GM08714 (cell line): ENCODE measurements around the gene ITCH.
"Not testable (repeated sequence)": the region's sequence is repeated elsewhere in the genome, so short reads cannot be mapped to it uniquely, and the experiment has no call there.

Source experiments
- H3K4me3 ChIP-seq: fragments of 200-500 bp; sonication (Bioruptor generic); 2 replicates; pipeline ENCODE4 v1.5.1; 2014; ENCODE audit warnings: mild to moderate bottlenecking, low read length, inconsistent platforms
- ZNF274 ChIP-seq: IDR thresholded peaks from 2 replicates; pipeline ENCODE4 v1.6.1; 2012; ENCODE audit warnings: mild to moderate bottlenecking, low read depth, low read length

ITCH gene

GRCh38 chr20:34407962-34408474 lies 44.9 kb downstream of the ITCH start:
- no peak overlapping the region for H3K4me3 ChIP-seq
- TF ChIP-seq ZNF274, result no peak

- TF ChIP-seq ZNF274, result no peak
- no peak overlapping the region for H3K4me3 ChIP-seq
Observed at GRCh38 chr20:34410336-34410735, 47.3 kb downstream of the ITCH start.

- no peak for TF ChIP-seq ZNF274
- H3K4me3 ChIP-seq, result no peak overlapping the region
Observed at GRCh38 chr20:34412453-34412852, 49.4 kb downstream of the ITCH start.

GRCh38 chr20:34414525-34414924 lies 51.5 kb downstream of the ITCH start:
- H3K4me3 ChIP-seq, result not testable (repeated sequence)

GRCh38 chr20:34415079-34415478 lies 52.0 kb downstream of the ITCH start:
- no peak overlapping the region for H3K4me3 ChIP-seq
- no peak for TF ChIP-seq ZNF274

GRCh38 chr20:34420146-34420545 lies 57.1 kb downstream of the ITCH start:
- TF ChIP-seq ZNF274, result no peak
- no peak overlapping the region for H3K4me3 ChIP-seq

GRCh38 chr20:34420975-34421374 lies 57.9 kb downstream of the ITCH start:
- H3K4me3 ChIP-seq, result no peak overlapping the region
- no peak for TF ChIP-seq ZNF274

- TF ChIP-seq ZNF274, result no peak
- H3K4me3 ChIP-seq, result no peak overlapping the region
Observed at GRCh38 chr20:34421766-34422466, 58.8 kb downstream of the ITCH start.

- H3K4me3 ChIP-seq, result not testable (repeated sequence)
Observed at GRCh38 chr20:34425032-34425690, 62.1 kb downstream of the ITCH start.

GRCh38 chr20:34426026-34426425 lies 63.0 kb downstream of the ITCH start:
- H3K4me3 ChIP-seq, result no peak overlapping the region
- no peak for TF ChIP-seq ZNF274

- no peak for TF ChIP-seq ZNF274
- H3K4me3 ChIP-seq, result no peak overlapping the region
Observed at GRCh38 chr20:34427331-34427730, 64.3 kb downstream of the ITCH start.

GRCh38 chr20:34427784-34428183 lies 64.7 kb downstream of the ITCH start:
- H3K4me3 ChIP-seq, result no peak overlapping the region
- TF ChIP-seq ZNF274, result no peak

- no peak for TF ChIP-seq ZNF274
- no peak overlapping the region for H3K4me3 ChIP-seq
Observed at GRCh38 chr20:34431168-34431567, 68.1 kb downstream of the ITCH start.

GRCh38 chr20:34432663-34433062 lies 69.6 kb downstream of the ITCH start:
- H3K4me3 ChIP-seq, result not testable (repeated sequence)

GRCh38 chr20:34433391-34433790 lies 70.3 kb downstream of the ITCH start:
- no peak overlapping the region for H3K4me3 ChIP-seq
- TF ChIP-seq ZNF274, result no peak

- TF ChIP-seq ZNF274, result no peak
- H3K4me3 ChIP-seq, result no peak overlapping the region
Observed at GRCh38 chr20:34435589-34435988, 72.5 kb downstream of the ITCH start.
